ENCODE results near the gene GABBR2. TPM values are rescaled to one million over a fixed set of nuclear protein-coding genes. Genes with fewer than 3 reads are reported as not detected.

The GABBR2 gene
- total RNA-seq, 1 experiment from 2014 or later = 6.3 TPM

DNA sequence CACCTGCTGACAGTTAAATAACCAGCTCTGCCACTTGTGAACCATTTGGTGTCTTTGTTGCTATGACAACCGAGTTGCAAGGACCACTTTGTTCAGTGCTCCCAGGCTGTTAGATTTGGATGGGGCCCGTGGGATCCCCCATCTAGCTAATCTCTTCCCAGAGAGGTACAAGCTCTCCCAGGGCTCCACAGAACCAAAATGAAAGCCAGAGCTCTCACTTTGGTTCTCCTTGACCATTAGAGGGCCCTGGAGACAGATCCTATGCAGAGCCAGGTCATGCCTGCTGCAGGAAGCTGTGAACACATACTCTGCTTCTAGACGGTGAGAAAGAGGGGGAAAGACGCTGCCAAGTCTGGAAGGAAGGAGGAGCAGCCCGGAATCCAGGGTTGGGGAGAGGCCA is 224.6 kb downstream of the GABBR2 start:
- TF ChIP-seq, protein P1, sequence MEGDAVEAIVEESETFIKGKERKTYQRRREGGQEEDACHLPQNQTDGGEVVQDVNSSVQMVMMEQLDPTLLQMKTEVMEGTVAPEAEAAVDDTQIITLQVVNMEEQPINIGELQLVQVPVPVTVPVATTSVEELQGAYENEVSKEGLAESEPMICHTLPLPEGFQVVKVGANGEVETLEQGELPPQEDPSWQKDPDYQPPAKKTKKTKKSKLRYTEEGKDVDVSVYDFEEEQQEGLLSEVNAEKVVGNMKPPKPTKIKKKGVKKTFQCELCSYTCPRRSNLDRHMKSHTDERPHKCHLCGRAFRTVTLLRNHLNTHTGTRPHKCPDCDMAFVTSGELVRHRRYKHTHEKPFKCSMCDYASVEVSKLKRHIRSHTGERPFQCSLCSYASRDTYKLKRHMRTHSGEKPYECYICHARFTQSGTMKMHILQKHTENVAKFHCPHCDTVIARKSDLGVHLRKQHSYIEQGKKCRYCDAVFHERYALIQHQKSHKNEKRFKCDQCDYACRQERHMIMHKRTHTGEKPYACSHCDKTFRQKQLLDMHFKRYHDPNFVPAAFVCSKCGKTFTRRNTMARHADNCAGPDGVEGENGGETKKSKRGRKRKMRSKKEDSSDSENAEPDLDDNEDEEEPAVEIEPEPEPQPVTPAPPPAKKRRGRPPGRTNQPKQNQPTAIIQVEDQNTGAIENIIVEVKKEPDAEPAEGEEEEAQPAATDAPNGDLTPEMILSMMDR (IDR thresholded peaks at IDR 0.05) = no peak
- TF ChIP-seq POLR2AphosphoS5 (IDR thresholded peaks at IDR 0.05; ENCODE audit: low read depth, low read length) (no peak), TCF7L2 (IDR thresholded peaks at IDR 0.05; ENCODE audit: low read depth, low read length) (no peak)
- TF ChIP-seq, protein P2, sequence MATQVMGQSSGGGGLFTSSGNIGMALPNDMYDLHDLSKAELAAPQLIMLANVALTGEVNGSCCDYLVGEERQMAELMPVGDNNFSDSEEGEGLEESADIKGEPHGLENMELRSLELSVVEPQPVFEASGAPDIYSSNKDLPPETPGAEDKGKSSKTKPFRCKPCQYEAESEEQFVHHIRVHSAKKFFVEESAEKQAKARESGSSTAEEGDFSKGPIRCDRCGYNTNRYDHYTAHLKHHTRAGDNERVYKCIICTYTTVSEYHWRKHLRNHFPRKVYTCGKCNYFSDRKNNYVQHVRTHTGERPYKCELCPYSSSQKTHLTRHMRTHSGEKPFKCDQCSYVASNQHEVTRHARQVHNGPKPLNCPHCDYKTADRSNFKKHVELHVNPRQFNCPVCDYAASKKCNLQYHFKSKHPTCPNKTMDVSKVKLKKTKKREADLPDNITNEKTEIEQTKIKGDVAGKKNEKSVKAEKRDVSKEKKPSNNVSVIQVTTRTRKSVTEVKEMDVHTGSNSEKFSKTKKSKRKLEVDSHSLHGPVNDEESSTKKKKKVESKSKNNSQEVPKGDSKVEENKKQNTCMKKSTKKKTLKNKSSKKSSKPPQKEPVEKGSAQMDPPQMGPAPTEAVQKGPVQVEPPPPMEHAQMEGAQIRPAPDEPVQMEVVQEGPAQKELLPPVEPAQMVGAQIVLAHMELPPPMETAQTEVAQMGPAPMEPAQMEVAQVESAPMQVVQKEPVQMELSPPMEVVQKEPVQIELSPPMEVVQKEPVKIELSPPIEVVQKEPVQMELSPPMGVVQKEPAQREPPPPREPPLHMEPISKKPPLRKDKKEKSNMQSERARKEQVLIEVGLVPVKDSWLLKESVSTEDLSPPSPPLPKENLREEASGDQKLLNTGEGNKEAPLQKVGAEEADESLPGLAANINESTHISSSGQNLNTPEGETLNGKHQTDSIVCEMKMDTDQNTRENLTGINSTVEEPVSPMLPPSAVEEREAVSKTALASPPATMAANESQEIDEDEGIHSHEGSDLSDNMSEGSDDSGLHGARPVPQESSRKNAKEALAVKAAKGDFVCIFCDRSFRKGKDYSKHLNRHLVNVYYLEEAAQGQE (IDR thresholded peaks at IDR 0.05; ENCODE audit: insufficient read depth in 1 of 2, low read depth in 2 of 2, low read length in 1 of 2) = no peak
- POLR2A ChIA-PET = no interaction called here
- intact Hi-C loops (cut with micrococcal nuclease; ENCODE audit: unreplicated experiment) = no loop called here
- DNase-seq (ENCODE audit: low read depth, low spot score) (no peak), ATAC-seq (no peak)
- no peak overlapping the region for H3K4me3 ChIP-seq (ENCODE audit: low read depth in 2 of 2, low read length in 2 of 2)
- CTCF ChIA-PET = no interaction called here
- H3K4me1 ChIP-seq (ENCODE audit: control insufficient read depth, insufficient read depth, low read length) = no peaks in the 10 kb centered on the region
- in situ Hi-C loops (cut with HindIII; ENCODE audit: low pct_unique_long_range_greater_than_20kb, low sequenced_read_pairs) = no loop called here
- no peaks in the 10 kb centered on the region; the same call in 1 of the 2 replicates for H3K27me3 ChIP-seq (ENCODE audit: control insufficient read depth, insufficient read depth, low read length)
- no peak overlapping the region for H3K27ac ChIP-seq (ENCODE audit: low read length)
- H3K36me3 ChIP-seq (ENCODE audit: control insufficient read depth, insufficient read depth, low read length) = no peaks in the 10 kb centered on the region
- BruUV-seq (replicated peaks) = no TSS peak
- H3K9me3 ChIP-seq (ENCODE audit: control insufficient read depth, insufficient read depth, low read depth, low read length) = no peaks in the 10 kb centered on the region

DNA sequence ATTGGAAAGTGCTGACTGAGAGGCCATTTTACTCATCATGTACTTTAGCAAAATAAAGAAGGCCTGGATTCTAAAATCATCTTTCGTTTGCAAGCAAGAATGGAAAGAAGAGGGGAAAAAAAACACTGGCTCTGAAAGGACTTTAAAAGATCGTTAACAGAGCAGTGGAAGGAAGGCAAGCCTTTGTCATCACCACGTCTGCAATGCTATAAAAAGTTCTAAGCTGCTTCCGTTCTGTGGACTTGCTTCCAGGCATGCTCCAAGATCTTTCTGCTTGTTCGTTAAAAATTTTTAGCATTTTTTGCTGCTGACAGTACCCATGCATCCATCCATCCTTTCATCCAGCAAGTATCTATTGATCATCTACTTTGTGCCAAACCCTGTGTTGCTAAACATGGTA is 226.5 kb downstream of the GABBR2 start:
- H3K27ac ChIP-seq (ENCODE audit: low read length) = no peak overlapping the region
- no peak for ATAC-seq
- no TSS peak for BruUV-seq (replicated peaks)
- intact Hi-C loops (cut with micrococcal nuclease; ENCODE audit: unreplicated experiment) (no loop called here), in situ Hi-C loops (cut with HindIII; ENCODE audit: low pct_unique_long_range_greater_than_20kb, low sequenced_read_pairs) (no loop called here)
- ChIA-PET CTCF (no interaction called here), POLR2A (no interaction called here)
- H3K4me1 ChIP-seq (ENCODE audit: control insufficient read depth, insufficient read depth, low read length) = no peaks in the 10 kb centered on the region
- TF ChIP-seq, protein P2 (IDR thresholded peaks at IDR 0.05; ENCODE audit: insufficient read depth in 1 of 2, low read depth in 2 of 2, low read length in 1 of 2) = no peak
- no peak for TF ChIP-seq POLR2AphosphoS5 (IDR thresholded peaks at IDR 0.05; ENCODE audit: low read depth, low read length)
- TF ChIP-seq, protein P1 (IDR thresholded peaks at IDR 0.05) = no peak
- TF ChIP-seq TCF7L2 (IDR thresholded peaks at IDR 0.05; ENCODE audit: low read depth, low read length) = no peak
- no peak for TF ChIP-seq SIN3A (IDR thresholded peaks at IDR 0.05; ENCODE audit: borderline replicate concordance, insufficient read depth, low read depth, low read length)
- no peaks in the 10 kb centered on the region; the same call in 1 of the 2 replicates for H3K27me3 ChIP-seq (ENCODE audit: control insufficient read depth, insufficient read depth, low read length)
- no peaks in the 10 kb centered on the region for H3K9me3 ChIP-seq (ENCODE audit: control insufficient read depth, insufficient read depth, low read depth, low read length)
- H3K36me3 ChIP-seq (ENCODE audit: control insufficient read depth, insufficient read depth, low read length) = no peaks in the 10 kb centered on the region
- no peak overlapping the region for H3K4me3 ChIP-seq (ENCODE audit: low read depth in 2 of 2, low read length in 2 of 2)
- DNase-seq (ENCODE audit: low read depth, low spot score) = no peak
